Body of pancreas (tissue), 4 donors: ENCODE results near the gene EEFSEC. TPM values are rescaled to one million over a fixed set of nuclear protein-coding genes. Genes with fewer than 3 reads are reported as not detected.

Experiments used
- ATAC-seq: fragments of 150-250 bp; one replicate; pipeline ENCODE4 v1.9.1; 2016
- DNase-seq, 4 donors: peaks; one replicate each; pipeline ENCODE4 v3.0.0-alpha.2; 2019
- H3K27ac ChIP-seq, 4 donors: fragments of 200-600 bp; sonication (generic); 1 replicate in 3 of 4; 2 replicates in 1 of 4; pipeline versions ENCODE4 v1.5.1 to v1.6.1; 2016 to 2019; ENCODE audit warnings: mild to moderate bottlenecking in 1 of 4, mixed read lengths in 1 of 4, moderate library complexity in 1 of 4
- H3K27me3 ChIP-seq, 2 donors: fragments of 200-600 bp; sonication (generic); one replicate each; pipeline ENCODE4 v1.6.0; 2016; ENCODE audit warnings: mild to moderate bottlenecking in 1 of 2
- H3K36me3 ChIP-seq, 2 donors: fragments of 200-600 bp; sonication (generic); replicated peaks in 1 of 2; 2 replicates each; pipeline ENCODE4 v1.5.1; 2016; ENCODE audit warnings: low read depth in 2 of 2; ENCODE audit not compliant: insufficient read depth in 1 of 2
- H3K4me1 ChIP-seq: fragments of 200-600 bp; sonication (generic); one replicate; pipeline ENCODE4 v1.6.0; 2016
- H3K4me3 ChIP-seq, 2 donors: fragments of 200-600 bp; sonication (generic); 1 replicate in 1 of 2; 2 replicates in 1 of 2; pipeline ENCODE4 v1.5.1; 2016 to 2019
- H3K9me3 ChIP-seq, 3 donors: fragments of 200-600 bp; sonication (generic); 1 replicate in 2 of 3; 2 replicates in 1 of 3; pipeline ENCODE4 v1.5.1; 2016
- CTCF ChIP-seq, 7 experiments: fragments of 450-650 bp in 4 of 7; fragments of 200-600 bp in 3 of 7; sonication (generic) in 3 of 7; IDR thresholded peaks; one replicate each; pipeline ENCODE4 v1.5.1; 2016 to 2019; ENCODE audit warnings: antibody characterized with exemption in 7 of 7
- POLR2A ChIP-seq, 3 donors: fragments of 450-650 bp; IDR thresholded peaks; one replicate each; pipeline ENCODE4 v1.6.1; 2016; ENCODE audit warnings: antibody characterized with exemption in 3 of 3, mild to moderate bottlenecking in 2 of 3
- WGBS, 2 donors: methylation state at CpG; one replicate each; pipeline ENCODE4 v1.1.5; 2017; 5-methylcytosine and 5-hydroxymethylcytosine counted together
- intact Hi-C: fragments of 100-400 bp; cut with DNase I; formaldehyde crosslinking; loops from one replicate; pipeline ENCODE4 v1.15.1; 2023
- total RNA-seq, 2 donors: library from RNA; depleted of rRNA; stranded (reverse); fragments of >200 nt; gene quantifications; one replicate each; pipeline ENCODE4 v1.1.0, GENCODE V29; 2016

Gene EEFSEC
- total RNA-seq, 2 donors from 2014 or later, result 8.6 to 33.0 TPM

GRCh38 chr3:128369121-128369703 is 215.9 kb downstream of the EEFSEC start:
- no peak for ATAC-seq

GRCh38 chr3:128369881-128370642 is 216.8 kb downstream of the EEFSEC start:
- intact Hi-C loops, result no loop called here
- Histone ChIP-seq H3K36me3 (no peaks in the 10 kb centered on the region), H3K27me3 (no peaks in the 10 kb centered on the region), H3K27ac (no peak overlapping the region), H3K9me3 (no peaks in the 10 kb centered on the region), H3K4me1 (no peaks in the 10 kb centered on the region), H3K4me3 (no peak overlapping the region)
- TF ChIP-seq POLR2A (IDR thresholded peaks at IDR 0.05) (no peak), CTCF (IDR thresholded peaks at IDR 0.05) (peak in 3 of 7 experiments; percentile 4 to 21 (median 8))
- WGBS, 2 donors, result 88 to 93% methylated on average over 9 to 10 of the region's 10 CpGs
- no peak for ATAC-seq
- DNase-seq, result no peak

More at GRCh38 chr3:128369121-128369703, 215.9 kb downstream of the EEFSEC start:
- DNase-seq, result no peak
- Histone ChIP-seq H3K27ac (no peak overlapping the region), H3K36me3 (no peaks in the 10 kb centered on the region), H3K4me3 (no peak overlapping the region), H3K9me3 (no peaks in the 10 kb centered on the region), H3K4me1 (no peaks in the 10 kb centered on the region), H3K27me3 (no peaks in the 10 kb centered on the region)
- TF ChIP-seq POLR2A (IDR thresholded peaks at IDR 0.05), result no peak
- no peak for TF ChIP-seq CTCF (IDR thresholded peaks at IDR 0.05)
- intact Hi-C loops, result no loop called here
- 60 to 76% methylated on average over 1 to 2 of the region's 2 CpGs for WGBS, 2 donors

DNA sequence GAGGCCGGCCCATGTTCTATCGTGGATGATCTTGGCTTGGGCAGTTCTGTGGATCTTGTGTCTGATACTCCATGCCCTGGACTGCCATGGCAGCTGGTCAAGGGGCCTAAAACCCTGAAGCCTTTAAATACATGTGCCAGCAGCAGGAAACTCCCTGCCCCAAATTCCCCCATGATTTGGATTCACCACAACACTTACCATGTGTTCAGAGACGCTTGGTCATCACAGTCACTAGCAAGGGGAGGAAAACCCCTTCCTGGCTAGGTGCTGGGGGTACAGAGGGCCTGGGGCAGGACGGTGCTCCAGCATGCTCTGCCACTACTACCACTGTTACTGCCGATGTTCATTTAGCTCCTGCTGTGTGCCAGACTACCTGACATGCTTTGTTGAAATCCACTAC is 219.0 kb downstream of the EEFSEC start:
- 91 to 96% methylated on average over 4 to 5 of the region's 5 CpGs for WGBS, 2 donors
- Histone ChIP-seq H3K36me3 (no peaks in the 10 kb centered on the region), H3K27me3 (no peaks in the 10 kb centered on the region), H3K4me1 (no peaks in the 10 kb centered on the region), H3K27ac (no peak overlapping the region), H3K9me3 (no peaks in the 10 kb centered on the region), H3K4me3 (no peak overlapping the region)
- ATAC-seq (no peak), DNase-seq (no peak)
- intact Hi-C loops, result no loop called here
- TF ChIP-seq CTCF (IDR thresholded peaks at IDR 0.05), result no peak
- no peak for TF ChIP-seq POLR2A (IDR thresholded peaks at IDR 0.05)

GRCh38 chr3:128372707-128373533 is 219.6 kb downstream of the EEFSEC start:
- intact Hi-C loops, result no loop called here
- no peaks in the 10 kb centered on the region for H3K27me3 ChIP-seq
- H3K36me3 ChIP-seq, result no peaks in the 10 kb centered on the region
- no peaks in the 10 kb centered on the region for H3K4me1 ChIP-seq
- no peak overlapping the region for H3K27ac ChIP-seq
- H3K4me3 ChIP-seq, result no peak overlapping the region
- ATAC-seq (no peak), DNase-seq (no peak)
- WGBS, 2 donors, result 95 to 99% methylated on average over 9 to 10 of the region's 10 CpGs
- no peak for TF ChIP-seq CTCF (IDR thresholded peaks at IDR 0.05)
- no peak for TF ChIP-seq POLR2A (IDR thresholded peaks at IDR 0.05)
- H3K9me3 ChIP-seq, result no peaks in the 10 kb centered on the region
